Measurements from ENCODE around the gene AFF2.

GRCh38 chrX:148538582-148538981 is 38.2 kb downstream of the AFF2 start:
- TF ChIP-seq CTCF (IDR thresholded peaks at IDR 0.05) (no peak), POLR2A (IDR thresholded peaks at IDR 0.05) (no peak)
